ENCODE data around the gene NCOR2.
A peak's percentile ranks its signal among the peaks of the same experiment; 100 is the strongest.
"Not testable (repeated sequence)": the region's sequence is repeated elsewhere in the genome, so short reads cannot be mapped to it uniquely, and the experiment has no call there.

The NCOR2 gene

DNA sequence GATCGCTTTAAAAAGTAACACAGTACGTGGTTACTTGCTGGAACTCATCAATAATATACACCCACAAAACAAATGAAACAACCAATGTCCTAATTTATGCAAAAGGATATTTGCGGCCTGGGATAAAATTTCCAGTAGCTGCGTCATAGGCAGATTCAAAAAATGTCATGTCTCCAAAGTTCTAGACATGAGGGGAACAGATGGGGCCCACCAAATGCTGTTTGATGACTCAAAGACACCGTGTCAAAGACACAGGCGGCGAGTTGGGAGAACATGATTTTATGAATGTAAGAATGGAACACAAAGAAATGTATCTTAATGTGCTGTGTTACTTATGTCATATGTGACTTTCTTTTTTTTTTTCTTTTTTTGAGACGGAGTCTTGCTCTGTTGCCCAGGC lies 34.3 kb upstream of the NCOR2 start:
- DNase-seq (ENCODE audit: low read depth in 2 of 2): peak; percentile 87 to 89

DNA sequence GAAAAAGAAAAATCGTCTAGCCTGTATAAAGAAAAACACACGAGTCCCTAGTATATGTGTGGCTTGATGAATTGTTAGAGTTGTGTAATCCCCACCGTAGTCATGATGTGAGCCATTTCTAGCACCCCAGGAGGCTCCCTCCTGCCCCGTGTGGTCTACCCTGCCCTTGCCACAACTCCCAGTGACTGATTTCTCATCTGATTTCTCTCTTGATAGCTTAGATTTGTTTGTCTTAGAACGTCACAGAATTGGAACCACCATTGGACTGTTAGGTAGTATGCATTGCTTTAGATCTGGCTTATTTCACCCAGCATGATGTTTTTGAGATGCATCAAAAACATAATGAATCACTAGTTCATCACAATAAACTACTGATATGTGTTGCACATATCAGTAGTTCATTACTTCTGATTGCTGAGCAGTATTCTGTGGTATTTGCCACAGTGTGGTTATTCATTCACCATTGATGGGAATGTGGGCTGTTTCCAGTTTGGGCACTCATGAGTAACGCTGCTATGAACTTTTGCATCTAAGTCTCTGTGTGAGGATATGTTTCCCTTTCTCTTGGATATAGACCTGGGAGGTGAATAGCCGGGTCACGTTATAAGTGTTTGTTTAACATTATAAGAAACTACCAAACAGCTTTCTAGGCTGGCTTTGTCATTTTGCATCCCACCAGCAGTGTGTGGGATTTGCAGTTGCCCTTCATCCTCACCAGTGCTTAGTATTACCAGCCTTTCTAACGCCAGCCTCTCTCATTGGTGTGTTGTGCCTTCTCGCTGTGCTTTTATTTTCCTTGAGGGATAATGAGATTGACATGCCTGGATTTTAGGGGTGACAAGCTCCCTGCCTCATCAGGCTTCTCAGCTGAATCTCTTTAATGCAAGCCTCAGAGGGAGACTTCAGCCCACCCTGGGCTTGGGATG lies 31.9 kb upstream of the NCOR2 start:
- peak in 1 of 2 experiments; percentile 38 for DNase-seq (ENCODE audit: low read depth in 2 of 2)

DNA sequence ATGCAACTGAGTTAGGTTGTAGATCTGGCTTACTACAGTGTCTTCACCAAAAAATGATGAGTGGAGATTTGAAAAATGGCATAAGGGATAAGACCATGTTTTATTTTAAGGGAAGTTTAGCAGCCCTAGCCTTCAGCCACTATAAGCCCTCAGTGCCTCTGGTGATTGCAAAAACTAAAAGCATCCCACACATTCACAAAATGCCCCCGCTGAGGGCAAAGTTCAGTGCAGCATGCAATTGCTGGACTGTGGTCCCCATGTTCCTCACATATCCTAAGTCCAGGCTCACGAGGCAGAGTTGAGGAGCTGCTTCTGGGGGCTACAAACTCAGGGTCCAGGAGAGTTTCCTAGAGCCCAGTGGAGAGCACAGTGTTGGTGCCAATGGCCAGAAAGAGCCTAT lies 29.6 kb upstream of the NCOR2 start:
- no peak for DNase-seq (ENCODE audit: low read depth in 2 of 2)

DNA sequence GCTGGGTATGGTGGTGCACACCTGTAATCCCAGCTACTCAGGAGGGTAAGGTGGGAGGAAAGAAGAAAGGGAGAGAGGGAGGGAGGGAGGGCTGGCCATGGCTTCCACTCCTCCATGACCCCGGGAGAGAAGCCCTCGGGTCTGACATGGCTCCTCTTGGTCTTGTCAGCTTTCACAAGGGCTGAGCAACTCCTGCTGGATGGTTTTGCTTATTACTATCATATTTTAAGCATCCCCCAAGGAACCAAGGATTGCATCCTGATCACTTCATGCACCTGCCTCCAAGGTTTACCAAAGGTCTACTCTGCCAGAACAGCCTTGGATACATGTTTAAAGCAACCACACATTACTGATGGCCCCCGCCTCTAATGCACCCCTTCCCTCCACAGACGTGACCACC lies 28.0 kb upstream of the NCOR2 start:
- no peak for DNase-seq (ENCODE audit: low read depth in 2 of 2)

DNA sequence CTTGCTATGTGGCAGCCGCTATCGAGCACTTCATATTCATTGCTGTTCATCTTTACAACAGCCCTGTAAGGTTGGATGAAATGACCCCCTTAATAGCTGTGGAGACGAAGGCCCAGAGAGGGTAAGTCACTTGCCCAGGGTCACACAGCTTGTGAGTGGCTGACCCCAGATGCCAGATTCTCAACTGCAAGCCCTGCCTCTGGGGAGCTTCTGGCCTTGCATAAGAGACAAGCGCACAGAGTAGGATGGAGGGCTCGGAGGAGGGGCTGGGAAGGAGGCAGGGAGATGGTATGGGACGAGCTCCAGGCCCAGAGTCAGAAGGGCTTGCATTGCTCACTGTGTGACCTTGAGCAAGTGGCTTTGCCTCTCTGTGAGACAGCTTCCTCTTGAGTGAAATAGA lies 27.4 kb upstream of the NCOR2 start:
- DNase-seq (ENCODE audit: low read depth in 2 of 2): no peak

DNA sequence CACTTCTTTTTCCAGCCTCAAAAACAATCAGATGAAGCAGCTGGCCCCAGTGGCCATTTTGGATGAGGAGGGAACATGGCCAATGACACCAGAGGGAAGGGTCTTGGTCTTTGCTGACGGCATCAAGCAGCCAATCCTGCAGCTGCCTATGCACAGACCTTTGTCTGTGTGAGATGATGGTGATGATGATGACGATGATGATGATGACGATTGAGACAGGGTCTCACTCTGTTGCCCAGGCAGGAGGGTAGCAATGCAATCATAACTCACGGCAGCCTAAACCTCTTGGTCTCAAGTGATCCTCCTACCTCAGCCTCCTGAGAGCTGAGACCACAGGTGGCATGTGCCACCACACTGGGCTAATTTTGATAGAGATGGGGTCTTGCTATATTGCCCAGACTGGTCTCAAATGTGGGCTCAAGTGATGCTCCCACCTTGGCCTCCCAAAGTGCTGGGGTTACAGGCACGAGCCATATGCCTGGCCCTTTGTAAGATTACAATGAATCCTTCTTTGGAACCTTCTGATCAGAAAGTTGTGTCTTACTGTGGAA lies 26.5 kb upstream of the NCOR2 start:
- no peak for DNase-seq (ENCODE audit: low read depth in 2 of 2)

DNA sequence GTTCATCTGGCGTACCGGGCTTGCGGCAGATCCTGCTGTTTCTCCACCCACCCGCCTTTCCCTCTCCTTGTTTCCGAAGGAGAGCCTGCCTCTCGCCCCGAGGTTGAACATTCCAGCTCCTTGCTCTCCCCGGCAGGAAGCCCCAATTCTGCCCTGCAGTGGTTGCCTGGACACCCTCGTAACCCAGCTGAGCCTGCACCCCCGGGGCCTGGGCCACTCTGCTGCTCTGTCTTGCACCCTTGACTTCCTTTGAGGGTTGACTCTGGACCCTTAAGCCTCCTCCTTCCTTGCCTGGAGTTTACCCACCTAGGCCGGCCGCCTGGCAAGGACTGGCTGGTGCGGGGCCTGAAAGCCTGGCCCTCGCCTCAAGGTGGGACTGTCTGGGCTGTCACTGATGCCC lies 25.8 kb upstream of the NCOR2 start:
- no peak for DNase-seq (ENCODE audit: low read depth in 2 of 2)

DNA sequence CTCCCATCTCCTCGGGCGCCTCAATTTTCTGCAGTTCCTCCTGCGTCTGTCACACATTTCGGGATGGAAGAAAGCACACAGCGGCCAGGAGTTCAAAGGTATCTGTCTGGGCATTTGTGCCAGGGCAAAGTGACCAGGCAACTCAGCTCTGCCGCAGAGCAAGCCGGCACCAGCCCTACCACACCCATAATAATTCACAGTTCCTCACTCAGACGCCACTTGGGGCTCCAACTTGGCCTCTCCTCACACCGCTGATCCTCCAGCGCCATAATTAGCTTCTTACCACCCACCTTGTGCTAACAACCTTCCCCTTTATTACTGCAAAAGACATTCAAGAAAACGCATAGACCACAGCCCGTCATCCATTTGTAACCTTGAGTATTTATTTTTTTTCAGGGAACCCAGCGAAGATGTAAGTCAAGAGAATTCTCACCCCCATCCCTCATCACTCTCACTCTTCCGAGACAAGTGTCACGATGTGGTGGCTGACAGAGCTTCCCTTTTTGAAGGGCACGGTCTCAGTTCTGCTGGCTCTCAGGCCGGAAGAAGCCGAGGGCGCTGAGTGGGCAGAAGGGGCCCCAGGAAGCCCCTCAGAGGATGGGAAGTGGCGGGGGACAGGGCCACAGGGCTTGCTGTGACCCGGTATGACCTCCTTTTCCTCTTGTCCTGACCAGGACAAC lies 25.2 kb upstream of the NCOR2 start:
- DNase-seq (ENCODE audit: low read depth in 2 of 2): no peak

DNA sequence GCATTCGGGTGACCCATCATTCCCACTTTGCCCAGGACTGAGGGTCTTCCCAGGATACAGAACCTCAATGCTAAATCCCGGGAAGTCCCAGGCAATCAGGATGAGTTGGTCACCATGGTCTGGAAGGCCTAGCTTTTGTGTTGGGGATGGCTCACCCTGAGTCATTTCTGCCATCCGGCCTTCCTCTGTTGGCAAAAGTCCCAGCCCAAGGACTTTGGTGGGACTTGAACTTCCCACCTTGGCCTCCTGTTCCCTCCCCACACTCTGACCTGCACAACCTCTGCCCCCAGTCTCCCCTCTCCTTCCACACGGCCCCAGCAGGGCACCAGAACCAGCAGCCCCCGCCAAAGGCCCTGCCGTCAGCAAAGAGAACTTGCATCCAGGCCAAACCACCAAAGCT lies 24.6 kb upstream of the NCOR2 start:
- no peak for DNase-seq (ENCODE audit: low read depth in 2 of 2)

DNA sequence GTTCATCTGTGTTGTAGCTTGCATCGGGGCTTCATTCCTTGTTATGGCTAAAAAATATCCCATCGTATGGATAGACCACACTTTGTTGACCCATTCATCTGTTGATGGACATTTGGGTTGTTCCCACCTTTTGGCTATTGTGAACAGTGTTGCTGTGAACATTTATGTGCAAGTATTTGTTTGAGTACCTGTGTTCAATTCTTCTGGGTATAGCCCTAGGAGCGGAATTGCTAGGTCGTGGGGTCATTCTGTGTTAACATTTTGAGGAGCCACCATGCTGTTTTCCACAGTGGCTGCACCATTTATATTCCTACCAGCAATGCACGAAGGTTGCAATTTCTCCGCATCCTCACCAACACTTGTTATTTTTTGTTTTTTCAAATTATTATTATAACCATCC lies 23.0 kb upstream of the NCOR2 start:
- DNase-seq (ENCODE audit: low read depth in 2 of 2): no peak

DNA sequence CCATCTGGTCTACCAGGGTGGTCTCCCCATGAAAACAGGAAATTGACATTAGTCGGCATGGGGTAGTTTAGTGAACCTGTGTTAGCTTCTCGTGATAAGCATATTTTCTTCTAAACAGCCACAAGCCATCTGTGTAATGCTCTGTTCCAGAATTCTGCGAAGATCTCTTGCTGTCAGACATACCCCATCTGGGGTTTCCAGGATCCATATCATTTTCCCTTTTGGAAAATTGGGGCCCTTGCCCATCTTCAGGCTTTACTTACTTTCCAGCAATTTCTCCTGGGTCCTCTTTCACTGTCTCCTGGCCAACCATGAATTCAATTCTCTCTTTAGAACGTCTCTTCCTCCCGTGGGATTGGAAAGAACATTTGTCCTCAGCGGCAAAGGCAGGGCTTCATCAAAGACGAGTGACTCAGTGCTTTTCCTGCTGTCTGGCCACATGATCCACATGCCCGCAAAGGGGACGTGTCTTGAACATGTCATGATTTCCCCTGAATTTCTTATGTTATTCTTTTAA lies 21.4 kb upstream of the NCOR2 start:
- DNase-seq (ENCODE audit: low read depth in 2 of 2): no peak

DNA sequence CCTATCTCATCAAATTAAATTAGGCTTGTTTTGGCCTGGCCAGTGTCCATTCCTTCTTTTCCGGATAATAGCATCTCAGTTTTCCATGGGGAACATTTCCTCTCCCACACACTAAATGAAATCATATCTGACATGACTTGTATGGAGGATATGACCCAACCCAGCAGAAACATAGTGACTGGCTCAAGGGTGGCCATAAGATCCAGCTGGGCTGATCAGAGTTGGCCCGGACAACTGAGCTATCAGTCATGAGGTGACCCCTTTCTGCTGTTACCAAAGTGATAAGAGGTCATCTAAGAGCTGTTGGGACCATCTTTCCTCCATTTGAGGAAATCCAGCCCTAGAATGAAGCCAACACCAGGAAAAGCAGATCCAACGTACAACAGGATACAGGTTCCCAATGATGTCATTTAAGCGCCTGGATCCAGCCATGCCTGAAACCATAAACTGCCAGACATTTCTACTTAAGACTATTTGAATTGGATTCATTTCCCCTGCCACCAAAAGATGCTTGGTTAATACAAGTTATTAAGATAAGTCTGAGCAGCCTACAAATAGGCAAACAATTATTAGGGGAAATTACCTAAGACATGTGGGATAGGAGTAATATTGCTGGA lies 20.7 kb upstream of the NCOR2 start:
- no peak for DNase-seq (ENCODE audit: low read depth in 2 of 2)

DNA sequence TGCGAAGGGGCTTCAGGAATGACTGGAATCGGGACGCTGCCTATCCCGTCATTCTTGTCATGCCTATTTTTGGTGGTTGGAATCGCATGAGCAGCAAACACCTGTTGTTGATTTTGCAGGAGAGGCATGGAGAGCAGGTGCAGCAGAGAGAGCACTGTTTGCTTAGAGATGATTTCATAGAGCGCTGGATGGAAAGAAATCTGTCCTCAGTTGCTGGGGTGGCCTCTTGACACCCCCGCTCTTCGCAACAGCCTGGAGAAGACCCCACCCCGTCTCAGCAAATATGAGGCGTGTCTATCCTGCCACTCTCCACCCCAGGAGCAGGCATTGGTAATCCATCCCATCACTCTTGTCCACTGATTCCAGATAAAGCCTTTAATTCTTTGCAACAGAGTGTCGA lies 19.3 kb upstream of the NCOR2 start:
- no peak for DNase-seq (ENCODE audit: low read depth in 2 of 2)

DNA sequence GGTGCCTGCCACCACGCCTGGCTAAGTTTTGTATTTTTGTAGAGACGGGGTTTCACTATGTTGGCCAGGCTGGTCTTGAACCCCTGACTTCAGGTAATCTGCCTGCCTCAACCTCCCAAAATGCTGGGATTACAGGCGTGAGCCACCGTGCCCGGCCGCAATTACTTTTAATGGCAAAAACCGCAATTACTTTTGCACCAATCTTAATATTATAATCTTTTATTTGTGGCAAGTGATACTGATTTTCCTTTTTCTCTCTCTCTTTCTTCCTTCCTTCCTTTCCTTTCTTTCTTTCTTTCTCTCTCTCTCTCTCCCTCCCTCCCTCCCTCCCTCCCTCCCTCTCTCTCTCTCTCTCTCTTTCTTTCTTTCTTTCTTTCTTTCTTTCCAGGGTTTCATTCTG lies 17.1 kb upstream of the NCOR2 start:
- not testable (repeated sequence) for DNase-seq (ENCODE audit: low read depth in 2 of 2)

DNA sequence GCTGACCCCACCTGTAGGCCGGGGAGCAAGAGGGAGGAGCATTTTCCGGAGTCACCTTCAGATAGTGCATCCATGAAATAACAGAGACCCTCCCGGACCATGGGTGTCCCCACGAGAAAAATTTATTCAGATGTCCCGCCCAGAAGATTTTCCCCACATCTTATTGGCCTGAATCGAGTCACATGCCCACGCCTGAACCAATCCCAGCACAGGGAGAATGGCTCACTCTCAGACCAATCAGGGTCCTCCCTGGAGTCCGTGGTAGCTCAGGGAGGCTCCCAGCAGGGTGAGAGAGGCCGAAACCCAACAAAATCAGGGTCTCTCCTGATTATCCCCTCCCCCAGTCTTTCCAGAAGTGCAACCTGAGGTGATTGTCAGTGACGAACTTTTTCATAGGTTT lies 16.4 kb upstream of the NCOR2 start:
- no peak for DNase-seq (ENCODE audit: low read depth in 2 of 2)

DNA sequence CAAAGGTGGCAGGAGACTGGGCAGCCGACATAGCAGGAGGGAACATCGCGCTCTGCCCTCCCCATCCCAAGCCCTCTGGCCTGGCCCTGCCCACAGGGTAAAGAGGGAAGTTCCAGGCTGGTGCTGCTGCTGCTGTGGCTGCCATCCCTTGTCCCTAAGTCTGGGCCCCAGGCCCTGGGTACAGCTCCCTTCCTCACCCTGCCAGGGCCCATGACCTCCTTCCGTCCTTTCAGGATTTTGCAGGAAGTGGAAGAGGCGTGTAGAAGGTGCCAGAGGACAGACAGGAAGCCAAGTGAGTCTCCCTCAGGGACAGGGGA lies 14.7 kb upstream of the NCOR2 start:
- DNase-seq (ENCODE audit: low read depth in 2 of 2): no peak

DNA sequence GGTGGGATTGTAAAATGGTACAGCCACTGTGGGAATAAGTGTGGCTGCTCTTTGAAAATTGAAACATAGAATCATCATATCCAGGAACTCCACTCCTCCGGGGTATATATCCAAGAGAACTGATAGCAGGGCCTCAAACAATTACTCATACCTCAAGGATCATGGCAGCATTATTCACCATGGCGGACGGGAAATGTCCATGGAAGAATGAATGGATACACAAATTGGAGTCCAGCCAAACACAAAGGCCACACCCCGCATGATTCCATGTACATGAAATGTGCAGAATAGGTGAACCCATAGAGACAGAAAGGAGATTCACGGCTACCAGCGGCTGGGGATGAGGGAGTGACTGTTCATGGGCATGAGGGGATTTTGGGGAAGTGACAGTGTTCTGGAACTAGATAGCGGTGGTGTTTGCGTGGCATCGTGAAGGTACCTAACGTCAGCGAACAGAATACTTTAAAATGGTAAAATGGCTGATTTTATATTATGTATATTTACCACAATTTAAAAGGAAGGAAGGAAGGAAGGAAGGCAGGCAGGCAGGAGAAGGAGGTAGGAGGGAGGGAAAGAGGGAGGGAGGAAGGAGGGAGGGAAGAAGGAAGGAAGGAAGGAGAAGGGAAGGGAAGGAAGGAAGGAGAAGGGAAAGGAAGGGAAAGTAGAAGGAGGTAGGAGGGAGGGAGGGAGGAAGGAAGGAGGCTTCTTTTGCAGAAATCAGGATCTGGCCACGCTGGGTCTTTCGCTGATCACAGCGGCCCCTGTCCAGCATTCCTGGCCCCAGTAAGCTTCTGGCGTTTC lies 14.1 kb upstream of the NCOR2 start:
- no peak for DNase-seq (ENCODE audit: low read depth in 2 of 2)

DNA sequence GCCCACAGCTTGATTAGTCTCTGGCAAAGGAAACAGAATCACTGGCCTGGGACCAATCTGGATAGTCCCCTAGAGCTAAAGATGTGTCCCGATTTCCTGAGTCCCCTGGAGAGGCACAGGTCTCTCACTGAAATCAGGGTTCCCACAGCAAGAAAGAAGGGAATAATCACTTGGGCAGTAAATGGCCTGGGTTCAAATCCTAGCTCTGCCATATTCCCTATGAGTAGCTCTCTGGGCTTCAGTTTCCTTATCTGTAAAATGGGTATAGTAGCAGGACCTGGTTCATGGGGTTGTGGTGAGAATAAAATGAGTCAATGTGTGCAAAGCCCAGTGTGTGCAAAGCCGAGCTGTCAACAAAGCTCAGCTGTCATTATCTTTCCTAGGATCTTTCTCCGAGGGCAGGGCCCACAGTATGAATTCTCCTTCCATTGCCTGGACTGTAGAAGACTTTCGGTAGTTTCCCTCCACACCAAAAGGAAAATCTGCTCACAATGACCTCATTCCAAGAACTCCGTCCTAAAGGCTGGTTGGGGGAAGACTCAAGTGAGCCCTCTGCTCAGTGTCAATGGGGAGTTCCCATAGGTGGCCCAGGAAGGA lies 12.6 kb upstream of the NCOR2 start:
- DNase-seq (ENCODE audit: low read depth in 2 of 2): no peak

DNA sequence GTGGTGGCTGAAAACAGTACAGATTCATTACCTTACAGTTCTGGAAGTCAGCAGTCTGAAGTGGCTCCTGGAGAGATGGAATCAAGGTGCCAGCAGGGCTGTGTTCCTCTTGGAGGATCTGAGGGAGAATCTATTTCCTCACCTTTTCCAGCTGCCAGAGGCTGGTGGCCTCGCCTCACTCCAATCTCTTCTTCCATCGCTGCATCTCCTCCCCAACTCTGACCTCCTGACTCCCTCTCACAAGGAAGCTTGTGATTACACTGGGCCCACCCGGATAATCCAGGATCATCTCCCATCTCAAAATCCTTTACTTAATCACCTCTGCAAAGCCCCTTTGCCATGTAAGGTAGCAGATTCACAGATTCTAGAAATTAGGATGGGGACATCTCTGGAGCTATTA lies 11.4 kb upstream of the NCOR2 start:
- no peak for DNase-seq (ENCODE audit: low read depth in 2 of 2)

DNA sequence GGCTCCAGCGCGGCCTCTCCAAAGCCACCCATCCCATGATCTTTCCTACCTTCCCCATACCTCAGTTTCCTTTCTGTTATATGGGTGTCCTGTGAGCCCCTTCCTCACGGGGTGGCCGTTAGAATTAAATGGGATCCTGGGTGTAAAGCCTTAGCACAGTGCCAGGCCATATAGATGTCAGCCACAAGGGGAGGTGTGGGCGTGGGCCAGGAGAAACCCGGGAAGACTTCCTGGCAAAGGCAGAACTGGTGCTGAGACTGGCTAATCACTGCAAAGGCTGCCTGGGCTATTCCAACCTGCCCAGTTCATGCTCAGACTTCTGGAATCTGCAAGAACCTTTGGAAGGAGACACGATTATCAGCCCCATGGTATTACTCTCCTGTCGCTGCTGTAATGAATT lies 11.0 kb upstream of the NCOR2 start:
- no peak for DNase-seq (ENCODE audit: low read depth in 2 of 2)

DNA sequence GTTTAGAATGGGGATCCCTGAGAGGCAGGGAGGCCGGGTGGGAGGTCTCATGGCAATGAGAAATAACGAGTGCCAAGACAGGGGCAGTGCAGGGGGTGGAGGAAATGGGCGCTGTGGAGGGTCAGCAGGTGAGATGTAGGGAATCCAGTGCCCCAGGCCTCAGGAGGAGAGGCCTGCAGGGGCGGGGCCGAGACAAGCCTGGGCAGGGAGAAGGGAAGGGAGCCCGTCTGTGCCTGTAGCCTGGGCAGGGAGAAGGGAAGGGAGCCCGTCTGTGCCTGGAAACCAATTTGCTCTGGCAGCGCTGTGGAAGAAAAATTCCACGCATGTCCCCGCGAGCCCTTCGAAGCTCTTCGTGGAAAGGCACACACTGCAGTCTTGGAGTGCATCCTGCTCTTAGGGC lies 10.6 kb upstream of the NCOR2 start:
- no peak for DNase-seq (ENCODE audit: low read depth in 2 of 2)
